SK-N-MC (cell line): Measurements from ENCODE around the gene ERC2.

Experiments used
- EZH2 ChIP-seq: fragments of 200-600 bp; sonication (generic); IDR thresholded peaks from one replicate; pipeline ENCODE4 v1.6.1; 2017; ENCODE audit warnings: antibody characterized with exemption
- POLR2AphosphoS5 ChIP-seq: IDR thresholded peaks from 2 replicates; pipeline ENCODE4 v1.6.1; 2012; ENCODE audit warnings: mild to moderate bottlenecking, low read depth, low read length, borderline replicate concordance

GRCh38 chr3:56200251-56200650 lies 268.0 kb downstream of the ERC2 start:
- TF ChIP-seq POLR2AphosphoS5, result no peak
- TF ChIP-seq EZH2, result no peak
